PC-9 (cell line): ENCODE measurements around the gene C12orf57. TPM values are rescaled to one million over a fixed set of nuclear protein-coding genes. Genes with fewer than 3 reads are reported as not detected.
A peak's percentile ranks its signal among the peaks of the same experiment; 100 is the strongest.

Source experiments
- BruUV-seq: library from RNA; stranded (reverse); fragments of 400-500 nt; replicated peaks from 2 replicates; lab custom pipeline; 2021; lab: Mats Ljungman, UMichigan
- CTCF ChIA-PET: fragments of 300-600 bp; sonication (Branson Sonifier 250); formaldehyde crosslinking; loops from one replicate; lab custom pipeline; 2022; ENCODE audit warnings: antibody characterized with exemption; lab: Charles Lee
- POLR2A ChIA-PET: fragments of 300-600 bp; sonication (Branson Sonifier 250); formaldehyde crosslinking; loops from one replicate; lab custom pipeline; 2022; ENCODE audit warnings: antibody characterized with exemption; ENCODE audit not compliant: unreplicated experiment; lab: Charles Lee
- DNase-seq, 2 experiments: peaks; one replicate each; pipeline versions ENCODE4 v3.0.0 to v3.0.0-alpha.2; 2015 to 2022; ENCODE audit warnings: mixed read lengths in 1 of 2
- H2AFZ ChIP-seq: fragments of 200-600 bp; sonication (generic); 2 replicates; pipeline ENCODE4 v1.8.1; 2017; ENCODE audit warnings: antibody characterized with exemption
- H3F3A ChIP-seq: fragments of 200-600 bp; sonication (generic); 2 replicates; pipeline ENCODE4 v1.8.1; 2017; ENCODE audit warnings: antibody characterized with exemption, mild to moderate bottlenecking, low read depth; ENCODE audit not compliant: insufficient read depth
- H3K27ac ChIP-seq: fragments of 200-600 bp; sonication (generic); 2 replicates; pipeline ENCODE4 v1.6.1; 2016; ENCODE audit warnings: mixed run types
- H3K27me3 ChIP-seq: fragments of 200-600 bp; sonication (generic); 2 replicates; pipeline ENCODE4 v1.6.1; 2016; ENCODE audit warnings: low read depth, mixed run types; ENCODE audit not compliant: insufficient read depth
- H3K36me3 ChIP-seq: fragments of 200-600 bp; sonication (generic); 2 replicates; pipeline ENCODE4 v1.6.1; 2016; ENCODE audit warnings: low read depth, mixed run types
- H3K4me1 ChIP-seq: fragments of 200-600 bp; sonication (generic); replicated peaks from 2 replicates; pipeline ENCODE4 v1.6.1; 2016; ENCODE audit warnings: mixed run types; ENCODE audit not compliant: insufficient read depth
- H3K4me2 ChIP-seq: fragments of 200-600 bp; sonication (generic); 2 replicates; pipeline ENCODE4 v1.6.1; 2017; ENCODE audit warnings: mixed run types
- H3K4me3 ChIP-seq: fragments of 200-600 bp; sonication (generic); 2 replicates; pipeline ENCODE4 v1.6.1; 2016; ENCODE audit warnings: mixed run types
- H3K79me2 ChIP-seq: fragments of 200-600 bp; sonication (generic); 2 replicates; pipeline ENCODE4 v1.6.1; 2017; ENCODE audit warnings: low read depth, mixed run types
- H3K9me2 ChIP-seq: fragments of 200-600 bp; sonication (generic); 2 replicates; pipeline ENCODE4 v1.8.1; 2017; ENCODE audit warnings: mild to moderate bottlenecking; ENCODE audit not compliant: insufficient read depth
- H3K9me3 ChIP-seq: fragments of 200-600 bp; sonication (generic); 2 replicates; pipeline ENCODE4 v1.8.1; 2016; ENCODE audit warnings: low read depth; ENCODE audit not compliant: insufficient read depth
- H4K20me1 ChIP-seq: fragments of 200-600 bp; sonication (generic); 2 replicates; pipeline ENCODE4 v1.8.1; 2017; ENCODE audit not compliant: insufficient read depth
- CTCF ChIP-seq: fragments of 200-600 bp; sonication (generic); conservative IDR thresholded peaks from 2 replicates; pipeline ENCODE4 v1.6.1; 2017; ENCODE audit warnings: mixed run types, antibody characterized with exemption, mild to moderate bottlenecking, moderate library complexity
- EZH2 ChIP-seq: fragments of 200-600 bp; sonication (generic); IDR thresholded peaks from 2 replicates; pipeline ENCODE4 v1.8.0; 2017; ENCODE audit warnings: antibody characterized with exemption, low read depth
- intact Hi-C: fragments of 100-400 bp; cut with micrococcal nuclease; formaldehyde crosslinking; loops from one replicate; pipeline ENCODE4 v1.10.0; 2022; ENCODE audit not compliant: unreplicated experiment
- total RNA-seq: library from RNA; stranded (reverse); gene quantifications from 2 replicates; pipeline ENCODE4 v1.2.3, GENCODE V29; 2021

The C12orf57 gene
- total RNA-seq, 1 experiment from 2014 or later: 198 TPM

- no TSS peak for BruUV-seq
- no peaks in the 10 kb centered on the region for H3K9me3 ChIP-seq
- no peak overlapping the region for H2AFZ ChIP-seq
- no peak for DNase-seq
- H3K79me2 ChIP-seq: no peaks in the 10 kb centered on the region
- H3K9me2 ChIP-seq: no peaks in the 10 kb centered on the region
- H3K27me3 ChIP-seq: peaks cover 11% of the 10 kb centered on the region
- H3K4me1 ChIP-seq: peaks cover 5% of the 10 kb centered on the region; the same call in 1 of the 2 replicates
- no peak overlapping the region for H3K4me2 ChIP-seq
- ChIA-PET POLR2A (interaction anchor here (0.7 kb wide), 1 partner anchor 39 kb away, joined by 3 read pairs; the partner anchor contains the start of gene SPSB2), CTCF (interaction anchor here (0.5 kb wide), 1 partner anchor 14 kb away, joined by 3 read pairs; no protein-coding TSS in a partner anchor)
- no peak overlapping the region for H3K4me3 ChIP-seq
- no peaks in the 10 kb centered on the region for H3K36me3 ChIP-seq
- no peaks in the 10 kb centered on the region for H4K20me1 ChIP-seq
- H3K27ac ChIP-seq: no peak overlapping the region
- TF ChIP-seq EZH2 (no peak), CTCF (no peak)
- intact Hi-C loops: no loop called here
- H3F3A ChIP-seq: no peaks in the 10 kb centered on the region
Observed at GRCh38 chr12:6912164-6912935, 31.5 kb upstream of the C12orf57 start.

GRCh38 chr12:6914246-6914946 lies 29.4 kb upstream of the C12orf57 start, which contains the start of gene ENO2:
TSS of gene ENO2 (plus strand) at chr12:6914580. CDS start at chr12:6915833, 1,253 bp downstream.
- intact Hi-C loops: loop anchor here (1.0 kb wide), 1 partner anchor 41 kb away; the partner anchor contains the start of gene SPSB2
- Histone ChIP-seq H3K27ac (no peak within 1 kb of the TSS), H3K9me2 (no peaks in the 10 kb centered on the region), H3K4me2 (peak within 1 kb of the TSS; percentile 92), H3K27me3 (peaks cover 11% of the 10 kb centered on the region), H3K79me2 (no peaks in the 10 kb centered on the region), H4K20me1 (no peaks in the 10 kb centered on the region), H3K36me3 (no peaks in the 10 kb centered on the region), H3K9me3 (no peaks in the 10 kb centered on the region), H3K4me3 (peak within 1 kb of the TSS; percentile 77), H2AFZ (peak within 1 kb of the TSS; percentile 84), H3K4me1 (peaks cover 5% of the 10 kb centered on the region; the same call in 1 of the 2 replicates), H3F3A (no peaks in the 10 kb centered on the region)
- no peak for TF ChIP-seq EZH2
- TF ChIP-seq CTCF: no peak
- POLR2A ChIA-PET: interaction anchor here (0.5 to 1.0 kb wide), 3 partner anchors 9 to 38 kb away, joined by 3 to 6 read pairs (median 4); no protein-coding TSS in a partner anchor
- no TSS peak for BruUV-seq
- CTCF ChIA-PET: interaction anchor here (0.7 to 1.0 kb wide), 3 partner anchors 11 to 159 kb away, joined by 5 to 7 read pairs (median 5); no protein-coding TSS in a partner anchor
- DNase-seq: peak in 1 of 2 experiments; percentile 75
